ENCODE data around the gene HORMAD2.

HORMAD2 gene

DNA sequence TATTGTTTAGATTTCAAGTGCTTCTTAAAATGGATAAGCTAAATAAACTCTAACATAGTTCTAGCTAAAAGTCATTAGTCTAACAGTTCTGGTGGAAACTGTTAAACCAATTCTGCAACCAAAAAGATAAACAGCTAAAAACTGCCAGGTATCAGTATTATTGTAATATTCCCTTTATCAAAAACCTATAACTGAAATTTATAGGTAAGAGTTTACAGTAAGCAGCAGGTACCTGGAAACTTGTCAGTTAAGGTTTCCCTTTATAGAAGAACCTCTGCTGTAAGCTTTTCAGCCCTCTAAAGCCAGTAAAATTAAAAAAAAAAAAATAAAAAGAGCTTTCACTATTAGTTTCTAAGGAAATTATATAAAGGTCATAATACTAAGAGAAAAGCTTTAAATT is 105.3 kb downstream of the HORMAD2 start:
- no peak for TF ChIP-seq MYC (IDR thresholded peaks at IDR 0.05; ENCODE audit: low read depth, low read length)
- TF ChIP-seq, protein P1, sequence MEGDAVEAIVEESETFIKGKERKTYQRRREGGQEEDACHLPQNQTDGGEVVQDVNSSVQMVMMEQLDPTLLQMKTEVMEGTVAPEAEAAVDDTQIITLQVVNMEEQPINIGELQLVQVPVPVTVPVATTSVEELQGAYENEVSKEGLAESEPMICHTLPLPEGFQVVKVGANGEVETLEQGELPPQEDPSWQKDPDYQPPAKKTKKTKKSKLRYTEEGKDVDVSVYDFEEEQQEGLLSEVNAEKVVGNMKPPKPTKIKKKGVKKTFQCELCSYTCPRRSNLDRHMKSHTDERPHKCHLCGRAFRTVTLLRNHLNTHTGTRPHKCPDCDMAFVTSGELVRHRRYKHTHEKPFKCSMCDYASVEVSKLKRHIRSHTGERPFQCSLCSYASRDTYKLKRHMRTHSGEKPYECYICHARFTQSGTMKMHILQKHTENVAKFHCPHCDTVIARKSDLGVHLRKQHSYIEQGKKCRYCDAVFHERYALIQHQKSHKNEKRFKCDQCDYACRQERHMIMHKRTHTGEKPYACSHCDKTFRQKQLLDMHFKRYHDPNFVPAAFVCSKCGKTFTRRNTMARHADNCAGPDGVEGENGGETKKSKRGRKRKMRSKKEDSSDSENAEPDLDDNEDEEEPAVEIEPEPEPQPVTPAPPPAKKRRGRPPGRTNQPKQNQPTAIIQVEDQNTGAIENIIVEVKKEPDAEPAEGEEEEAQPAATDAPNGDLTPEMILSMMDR (IDR thresholded peaks at IDR 0.05; ENCODE audit: low read depth, low read length), result no peak
- no peak for DNase-seq (ENCODE audit: low read depth)
- no peak overlapping the region for H3K4me3 ChIP-seq (ENCODE audit: low read depth, low read length)

DNA sequence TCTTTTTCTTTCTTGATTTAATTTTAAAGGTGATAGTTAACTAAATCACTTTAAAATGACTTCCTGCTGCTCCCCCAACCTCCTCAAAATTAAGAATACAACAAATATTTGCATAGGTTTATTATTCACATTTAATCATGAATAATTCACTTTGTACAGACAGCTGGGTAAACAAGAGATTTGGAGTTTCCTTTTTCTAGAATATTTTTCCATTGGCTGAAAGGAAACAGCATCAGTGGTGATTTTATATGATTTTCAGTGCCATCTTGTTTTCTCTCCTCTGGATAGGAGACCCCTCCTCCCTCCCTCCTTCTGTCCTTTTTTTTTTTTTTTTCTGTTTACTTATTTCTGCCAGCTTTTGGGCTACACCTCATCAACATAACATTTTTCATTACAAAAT is 105.8 kb downstream of the HORMAD2 start:
- H3K4me3 ChIP-seq (ENCODE audit: low read depth, low read length), result no peak overlapping the region
- no peak for TF ChIP-seq MYC (IDR thresholded peaks at IDR 0.05; ENCODE audit: low read depth, low read length)
- no peak for TF ChIP-seq POLR2A (IDR thresholded peaks at IDR 0.05; ENCODE audit: extremely low read depth, insufficient read length)
- TF ChIP-seq, protein P1 (IDR thresholded peaks at IDR 0.05; ENCODE audit: low read depth, low read length), result no peak
- TF ChIP-seq, protein P2, sequence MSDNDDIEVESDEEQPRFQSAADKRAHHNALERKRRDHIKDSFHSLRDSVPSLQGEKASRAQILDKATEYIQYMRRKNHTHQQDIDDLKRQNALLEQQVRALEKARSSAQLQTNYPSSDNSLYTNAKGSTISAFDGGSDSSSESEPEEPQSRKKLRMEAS (IDR thresholded peaks at IDR 0.05; ENCODE audit: low read depth, low read length), result no peak
- no peak for DNase-seq (ENCODE audit: low read depth)

DNA sequence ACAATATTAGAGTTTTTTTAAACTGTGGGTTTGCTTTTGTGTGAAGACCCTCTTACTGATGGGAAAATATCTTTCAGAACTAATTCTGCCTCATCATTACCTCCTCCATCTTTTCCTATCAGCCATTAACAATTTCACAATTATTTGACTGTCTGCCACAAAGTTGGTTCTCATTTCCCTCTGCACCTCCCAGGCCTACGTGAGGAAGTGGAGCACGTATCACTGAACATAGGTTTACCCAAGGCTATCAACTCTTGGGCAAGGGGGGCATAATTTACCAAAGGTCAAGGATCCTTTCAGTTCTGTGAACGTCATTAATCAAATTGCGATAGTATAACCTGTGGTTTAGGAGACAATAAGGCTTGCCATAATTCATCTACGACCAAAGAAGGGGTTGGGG is 106.2 kb downstream of the HORMAD2 start:
- DNase-seq (ENCODE audit: low read depth), result no peak
- H3K4me3 ChIP-seq (ENCODE audit: low read depth, low read length), result no peak overlapping the region
- TF ChIP-seq, protein P1 (IDR thresholded peaks at IDR 0.05; ENCODE audit: low read depth, low read length), result no peak
- TF ChIP-seq POLR2A (IDR thresholded peaks at IDR 0.05; ENCODE audit: extremely low read depth, insufficient read length), result no peak
- TF ChIP-seq, protein P2 (IDR thresholded peaks at IDR 0.05; ENCODE audit: low read depth, low read length), result no peak
- no peak for TF ChIP-seq MYC (IDR thresholded peaks at IDR 0.05; ENCODE audit: low read depth, low read length)

DNA sequence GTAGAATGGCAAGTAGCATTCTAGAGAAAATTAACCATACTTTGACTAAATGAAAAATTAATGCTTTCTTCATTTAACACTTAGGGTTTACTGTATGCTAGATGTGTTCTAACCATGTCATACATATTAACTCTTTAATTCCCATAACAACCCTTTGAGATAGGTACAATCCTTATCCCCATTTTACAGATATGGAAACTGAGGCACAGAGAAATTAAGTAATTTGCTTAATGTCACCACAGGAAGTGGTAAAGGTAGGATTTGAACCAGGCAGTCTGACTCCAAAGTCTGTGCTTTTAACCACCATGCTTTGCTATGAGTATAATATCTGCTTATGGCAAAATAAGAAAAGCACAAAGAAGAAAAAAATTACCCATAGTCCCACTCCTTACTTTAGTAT is 106.8 kb downstream of the HORMAD2 start:
- no peak overlapping the region for H3K4me3 ChIP-seq (ENCODE audit: low read depth, low read length)
- DNase-seq (ENCODE audit: low read depth), result no peak
- TF ChIP-seq, protein P2 (IDR thresholded peaks at IDR 0.05; ENCODE audit: low read depth, low read length), result no peak
- TF ChIP-seq POLR2A (IDR thresholded peaks at IDR 0.05; ENCODE audit: extremely low read depth, insufficient read length) (no peak), MYC (IDR thresholded peaks at IDR 0.05; ENCODE audit: low read depth, low read length) (no peak)
- TF ChIP-seq, protein P1 (IDR thresholded peaks at IDR 0.05; ENCODE audit: low read depth, low read length), result no peak

DNA sequence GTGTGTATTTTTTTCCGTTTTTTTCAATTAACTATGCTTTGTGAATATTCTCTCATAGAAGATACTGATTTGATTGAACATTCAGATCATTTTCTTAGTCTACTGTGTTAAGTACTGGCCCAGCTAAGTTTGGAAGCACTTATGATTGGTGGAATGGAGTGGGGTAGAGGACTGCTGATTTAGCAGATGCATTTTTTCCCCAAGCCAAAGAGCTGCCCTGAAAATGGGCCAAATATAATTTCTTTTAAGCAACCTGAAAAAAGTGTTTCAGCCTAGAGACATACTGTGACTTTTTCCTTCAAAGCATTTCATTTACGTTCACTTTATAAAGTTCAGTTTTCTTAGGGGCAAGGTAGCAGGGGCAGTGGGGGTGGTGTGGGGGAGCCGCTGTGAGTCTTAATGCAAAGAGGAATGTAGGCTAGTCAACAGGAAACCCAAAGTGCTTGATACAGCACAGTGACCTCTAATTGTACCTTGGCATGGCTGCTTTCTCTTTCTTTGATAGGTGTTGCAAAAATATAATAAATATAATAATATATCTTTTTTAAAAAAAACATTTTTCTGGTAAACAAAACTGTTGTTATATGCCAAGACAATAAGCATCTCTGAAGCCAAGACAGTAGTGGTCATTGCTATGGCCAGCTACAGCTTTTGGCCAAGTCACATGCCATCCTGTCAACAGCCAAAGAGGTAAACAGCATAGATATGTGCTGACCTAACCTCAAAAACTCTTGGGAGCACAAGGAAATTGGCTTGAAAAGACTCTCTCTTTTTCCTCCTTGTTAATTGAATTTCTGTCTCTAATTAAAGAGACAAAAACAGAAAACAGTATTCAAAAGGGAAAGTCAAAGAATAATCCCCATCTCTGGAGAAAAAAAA is 107.5 kb downstream of the HORMAD2 start:
- H3K4me3 ChIP-seq (ENCODE audit: low read depth, low read length), result no peak overlapping the region
- no peak for TF ChIP-seq MYC (IDR thresholded peaks at IDR 0.05; ENCODE audit: low read depth, low read length)
- no peak for TF ChIP-seq POLR2A (IDR thresholded peaks at IDR 0.05; ENCODE audit: extremely low read depth, insufficient read length)
- TF ChIP-seq, protein P1 (IDR thresholded peaks at IDR 0.05; ENCODE audit: low read depth, low read length), result no peak
- TF ChIP-seq, protein P2 (IDR thresholded peaks at IDR 0.05; ENCODE audit: low read depth, low read length), result no peak
- no peak for DNase-seq (ENCODE audit: low read depth)

Measured in NB4 (cell line).